ENCODE measurements around the gene NUDT1.

DNA sequence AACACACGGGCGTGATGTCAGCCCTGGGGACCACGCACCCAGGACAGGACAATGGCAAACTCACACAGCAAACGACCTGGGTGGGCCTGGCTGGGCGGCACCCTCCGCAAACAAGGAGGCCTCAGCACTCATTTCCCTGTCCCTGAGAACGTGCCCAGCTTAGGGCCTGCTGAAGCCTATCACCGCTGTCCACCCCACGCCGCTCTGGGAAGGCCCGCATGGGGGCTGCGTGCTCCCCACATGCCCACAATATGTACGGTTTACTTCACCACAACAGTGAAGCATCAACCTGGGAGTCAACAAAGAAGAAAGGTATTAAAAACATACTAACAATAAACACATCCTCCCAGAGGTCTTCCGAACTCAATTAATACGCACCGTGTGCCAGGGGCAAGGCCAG, 21.5 kb upstream of the NUDT1 start:
- no peak for TF ChIP-seq SRF (IDR thresholded peaks at IDR 0.05; ENCODE audit: low read depth)
- TF ChIP-seq, protein P1, sequence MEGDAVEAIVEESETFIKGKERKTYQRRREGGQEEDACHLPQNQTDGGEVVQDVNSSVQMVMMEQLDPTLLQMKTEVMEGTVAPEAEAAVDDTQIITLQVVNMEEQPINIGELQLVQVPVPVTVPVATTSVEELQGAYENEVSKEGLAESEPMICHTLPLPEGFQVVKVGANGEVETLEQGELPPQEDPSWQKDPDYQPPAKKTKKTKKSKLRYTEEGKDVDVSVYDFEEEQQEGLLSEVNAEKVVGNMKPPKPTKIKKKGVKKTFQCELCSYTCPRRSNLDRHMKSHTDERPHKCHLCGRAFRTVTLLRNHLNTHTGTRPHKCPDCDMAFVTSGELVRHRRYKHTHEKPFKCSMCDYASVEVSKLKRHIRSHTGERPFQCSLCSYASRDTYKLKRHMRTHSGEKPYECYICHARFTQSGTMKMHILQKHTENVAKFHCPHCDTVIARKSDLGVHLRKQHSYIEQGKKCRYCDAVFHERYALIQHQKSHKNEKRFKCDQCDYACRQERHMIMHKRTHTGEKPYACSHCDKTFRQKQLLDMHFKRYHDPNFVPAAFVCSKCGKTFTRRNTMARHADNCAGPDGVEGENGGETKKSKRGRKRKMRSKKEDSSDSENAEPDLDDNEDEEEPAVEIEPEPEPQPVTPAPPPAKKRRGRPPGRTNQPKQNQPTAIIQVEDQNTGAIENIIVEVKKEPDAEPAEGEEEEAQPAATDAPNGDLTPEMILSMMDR (IDR thresholded peaks at IDR 0.05 in 2 of 3, conservative IDR thresholded peaks at IDR 0.05 in 1 of 3; ENCODE audit: borderline replicate concordance in 1 of 3, insufficient read depth in 1 of 3, low read depth in 2 of 3, low read length in 2 of 3), result no peak
- no peak for TF ChIP-seq POLR2AphosphoS5 (IDR thresholded peaks at IDR 0.05; ENCODE audit: low read depth, low read length)
- TF ChIP-seq CBX3 (IDR thresholded peaks at IDR 0.05; ENCODE audit: low read depth), result no peak
- no peak for TF ChIP-seq EZH2phosphoT487 (IDR thresholded peaks at IDR 0.05; ENCODE audit: borderline replicate concordance)
- TF ChIP-seq, protein P2, sequence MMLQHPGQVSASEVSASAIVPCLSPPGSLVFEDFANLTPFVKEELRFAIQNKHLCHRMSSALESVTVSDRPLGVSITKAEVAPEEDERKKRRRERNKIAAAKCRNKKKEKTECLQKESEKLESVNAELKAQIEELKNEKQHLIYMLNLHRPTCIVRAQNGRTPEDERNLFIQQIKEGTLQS (IDR thresholded peaks at IDR 0.05), result no peak
- no peak for TF ChIP-seq EZH2 (IDR thresholded peaks at IDR 0.05)
- no peak for TF ChIP-seq JUND (IDR thresholded peaks at IDR 0.05)
- TF ChIP-seq POLR2A (IDR thresholded peaks at IDR 0.05; ENCODE audit: borderline replicate concordance, extremely low read depth, insufficient read depth, insufficient read length), result no peak
- no peak for TF ChIP-seq ELF1 (IDR thresholded peaks at IDR 0.05; ENCODE audit: borderline replicate concordance, low read depth)
- TF ChIP-seq RAD21 (IDR thresholded peaks at IDR 0.05; ENCODE audit: low read depth), result no peak
- no peak for TF ChIP-seq FOSL1 (IDR thresholded peaks at IDR 0.05; ENCODE audit: low read depth)
- TF ChIP-seq, protein P3, sequence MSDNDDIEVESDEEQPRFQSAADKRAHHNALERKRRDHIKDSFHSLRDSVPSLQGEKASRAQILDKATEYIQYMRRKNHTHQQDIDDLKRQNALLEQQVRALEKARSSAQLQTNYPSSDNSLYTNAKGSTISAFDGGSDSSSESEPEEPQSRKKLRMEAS (IDR thresholded peaks at IDR 0.05), result no peak
